Measurements from ENCODE around the gene LSM12. TPM values are rescaled to one million over a fixed set of nuclear protein-coding genes. Genes with fewer than 3 reads are reported as not detected.
A peak's percentile ranks its signal among the peaks of the same experiment; 100 is the strongest.
"Not testable (repeated sequence)": the region's sequence is repeated elsewhere in the genome, so short reads cannot be mapped to it uniquely, and the experiment has no call there.

The LSM12 gene
- total RNA-seq, 2 donors from 2014 or later, result 46.0 to 52.8 TPM

DNA sequence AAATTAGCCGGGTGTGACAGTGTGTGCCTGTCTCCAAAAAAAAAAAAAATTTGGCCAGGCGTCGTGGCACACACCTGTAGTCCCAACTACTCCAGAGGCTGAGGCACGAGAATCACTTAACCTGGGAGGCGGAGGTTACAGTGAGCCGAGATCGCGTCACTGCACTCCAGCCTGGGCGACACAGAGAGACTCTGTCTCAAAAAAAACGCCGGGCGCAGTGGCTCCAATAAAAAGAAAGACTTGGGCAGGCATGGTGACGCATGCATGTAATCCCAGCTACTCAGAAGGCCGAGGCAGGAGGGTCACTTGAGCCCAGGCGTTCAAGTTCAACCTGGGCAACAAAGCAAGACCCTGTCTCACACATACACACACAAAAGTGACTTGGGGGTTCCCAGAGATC, 3.6 kb downstream of the LSM12 start:
- no peak for DNase-seq
- Mint-ChIP-seq H3K4me1 (ENCODE audit: low read depth) (peaks cover 45% of the 10 kb centered on the region), H3K36me3 (ENCODE audit: insufficient read depth in 2 of 2) (peaks cover 11 to 34% of the 10 kb centered on the region in 2 donors), H3K9me3 (no peaks in the 10 kb centered on the region), H3K27ac (no peak overlapping the region), H3K4me3 (peak overlapping the region in 1 of 2 donors; percentile 42), H3K27me3 (ENCODE audit: low read depth) (no peaks in the 10 kb centered on the region)
- no peak for ATAC-seq (replicated peaks in 1 of 2)

DNA sequence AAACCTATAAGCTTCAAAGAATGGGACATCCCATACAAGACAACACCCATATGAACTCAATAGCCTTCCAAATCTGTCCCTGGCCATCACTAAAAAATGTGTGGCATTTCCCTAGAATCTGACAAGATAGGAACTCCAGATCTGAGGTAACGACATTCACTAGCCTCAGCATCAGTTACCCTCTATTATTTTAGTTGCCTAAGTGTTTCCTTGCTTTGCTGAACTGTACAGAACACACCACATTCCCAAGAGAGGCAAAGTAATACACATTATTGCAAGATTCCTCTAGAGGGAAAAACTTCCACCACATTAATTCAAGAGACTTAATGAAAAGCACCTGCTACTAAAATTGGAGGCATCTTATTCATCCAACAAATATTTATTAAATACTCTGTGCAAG, 5.0 kb downstream of the LSM12 start:
- no peaks in the 10 kb centered on the region for H3K27me3 Mint-ChIP-seq (ENCODE audit: low read depth)
- peaks cover 38% of the 10 kb centered on the region for H3K4me1 Mint-ChIP-seq (ENCODE audit: low read depth)
- peak overlapping the region; percentile 51 for H3K27ac Mint-ChIP-seq
- no peaks in the 10 kb centered on the region for H3K9me3 Mint-ChIP-seq
- H3K4me3 Mint-ChIP-seq, result no peak overlapping the region
- DNase-seq (no peak), ATAC-seq (replicated peaks in 1 of 2) (no peak)
- peaks cover 11 to 35% of the 10 kb centered on the region in 2 donors for H3K36me3 Mint-ChIP-seq (ENCODE audit: insufficient read depth in 2 of 2)

GRCh38 chr17:44059101-44059892, 7.2 kb downstream of the LSM12 start:
- Mint-ChIP-seq H3K4me3 (no peak overlapping the region), H3K9me3 (no peaks in the 10 kb centered on the region), H3K36me3 (ENCODE audit: insufficient read depth in 2 of 2) (peaks cover 7 to 38% of the 10 kb centered on the region in 2 donors), H3K27ac (no peak overlapping the region), H3K4me1 (ENCODE audit: low read depth) (peaks cover 28% of the 10 kb centered on the region), H3K27me3 (ENCODE audit: low read depth) (no peaks in the 10 kb centered on the region)
- no peak for DNase-seq
- no peak for ATAC-seq (replicated peaks in 1 of 2)

DNA sequence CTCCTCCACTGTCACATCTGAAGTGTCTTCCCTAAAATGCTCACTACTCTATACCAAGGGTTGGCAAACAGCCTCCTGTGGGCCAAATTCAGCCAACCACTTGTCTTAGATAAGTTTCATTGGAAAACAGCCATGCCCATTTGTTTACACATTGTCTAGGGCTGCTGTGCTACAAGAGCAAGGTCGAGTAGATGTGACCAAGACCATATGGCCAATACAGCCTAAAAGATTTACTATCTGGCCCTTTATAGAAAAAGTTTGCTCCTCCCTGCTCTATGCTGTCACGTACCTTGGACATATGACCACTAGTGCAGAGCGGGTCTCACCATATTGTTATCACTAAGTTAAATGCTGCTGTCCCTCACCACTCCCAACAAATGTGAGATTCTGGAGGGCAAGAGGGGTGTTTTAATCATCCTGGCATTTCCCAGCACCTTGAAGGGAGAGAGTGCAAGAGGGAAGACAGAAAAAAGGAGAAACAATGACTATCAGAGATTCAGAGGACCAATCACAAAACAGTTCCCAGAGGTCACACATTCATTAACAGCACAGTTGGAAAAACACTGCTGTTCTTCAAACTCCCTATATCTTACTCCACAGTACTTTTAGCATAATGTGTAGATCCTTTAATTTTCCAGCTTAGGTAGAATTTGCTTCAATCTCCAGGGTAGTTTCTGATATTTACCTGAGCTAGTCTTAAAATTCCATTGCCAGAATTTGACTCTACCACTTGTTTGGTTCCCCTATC, 13.2 kb downstream of the LSM12 start:
- no peak overlapping the region for H3K4me3 Mint-ChIP-seq
- peak overlapping the region; percentile 16 for H3K27ac Mint-ChIP-seq
- peaks cover 5 to 24% of the 10 kb centered on the region in 2 donors for H3K36me3 Mint-ChIP-seq (ENCODE audit: insufficient read depth in 2 of 2)

DNA sequence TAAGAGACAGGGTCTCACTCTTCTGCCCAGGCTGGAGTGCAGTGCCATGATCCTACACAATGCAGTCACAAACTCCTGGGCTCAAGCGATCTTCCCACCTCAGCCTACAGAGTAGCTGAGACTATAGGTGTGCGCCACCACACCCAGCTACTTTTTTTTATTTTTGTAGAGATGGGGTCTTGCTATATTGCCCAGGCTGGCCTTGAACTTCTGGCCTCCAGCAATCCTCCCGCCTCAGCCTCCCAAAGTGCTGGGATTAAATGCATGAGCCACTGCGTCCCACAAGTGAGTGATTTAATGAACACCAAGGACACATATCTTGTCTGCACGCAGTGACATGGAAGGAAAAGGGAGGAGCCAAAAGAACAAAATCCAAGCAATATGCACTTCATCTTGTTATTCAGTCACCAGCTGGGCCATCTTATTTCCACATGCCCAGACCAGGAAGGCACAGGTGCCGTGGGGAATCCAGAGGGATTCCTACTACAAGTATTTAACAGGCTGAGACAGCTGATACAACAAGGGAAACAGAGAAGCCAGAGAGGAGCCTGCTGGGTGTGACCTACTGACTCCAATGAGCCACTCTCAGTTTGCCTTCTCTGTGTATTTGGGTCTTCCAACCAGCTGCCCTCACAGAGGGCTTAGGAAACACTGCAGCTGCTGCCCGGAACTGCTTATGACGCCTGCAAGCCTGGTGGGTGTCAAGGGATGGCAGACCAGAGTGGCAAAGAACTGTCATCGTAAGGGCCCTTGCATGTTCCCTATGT, 17.0 kb downstream of the LSM12 start:
- no peak for DNase-seq
- Mint-ChIP-seq H3K4me1 (ENCODE audit: low read depth) (no peaks in the 10 kb centered on the region), H3K4me3 (no peak overlapping the region), H3K27me3 (ENCODE audit: low read depth) (no peaks in the 10 kb centered on the region), H3K27ac (no peak overlapping the region), H3K36me3 (ENCODE audit: insufficient read depth in 2 of 2) (peaks cover 7 to 28% of the 10 kb centered on the region in 2 donors), H3K9me3 (no peaks in the 10 kb centered on the region)
- no peak for ATAC-seq (replicated peaks in 1 of 2)

More for the DNA sequence above, 13.2 kb downstream of the LSM12 start:
- ATAC-seq (replicated peaks in 1 of 2), result no peak
- H3K9me3 Mint-ChIP-seq, result no peaks in the 10 kb centered on the region
- DNase-seq, result no peak
- no peaks in the 10 kb centered on the region for H3K27me3 Mint-ChIP-seq (ENCODE audit: low read depth)
- no peaks in the 10 kb centered on the region for H3K4me1 Mint-ChIP-seq (ENCODE audit: low read depth)

DNA sequence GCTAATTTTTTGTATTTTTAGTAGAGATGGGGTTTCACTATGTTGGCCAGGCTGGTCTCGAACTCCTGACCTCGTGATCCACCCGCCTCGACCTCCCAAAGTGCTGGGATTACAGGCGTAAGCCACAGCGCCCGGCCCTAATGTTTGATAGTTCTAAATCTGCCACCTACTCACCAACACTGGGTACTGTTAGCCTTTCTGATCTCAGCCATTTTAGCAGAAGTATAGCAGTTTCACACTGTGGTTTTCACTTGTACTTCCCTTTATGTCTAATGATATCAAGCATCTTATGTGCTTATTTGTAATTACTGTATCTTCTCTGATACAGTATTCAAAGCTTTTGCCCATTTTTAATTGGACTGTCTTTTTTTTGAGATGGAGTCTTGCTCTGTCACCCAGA, 19.6 kb downstream of the LSM12 start:
- not testable (repeated sequence) for DNase-seq; ATAC-seq (replicated peaks in 1 of 2); H3K4me3 Mint-ChIP-seq; H3K4me1 Mint-ChIP-seq (ENCODE audit: low read depth); H3K27ac Mint-ChIP-seq; H3K27me3 Mint-ChIP-seq (ENCODE audit: low read depth); H3K9me3 Mint-ChIP-seq
- peaks cover 2 to 14% of the 10 kb centered on the region in 2 donors for H3K36me3 Mint-ChIP-seq (ENCODE audit: insufficient read depth in 2 of 2)

DNA sequence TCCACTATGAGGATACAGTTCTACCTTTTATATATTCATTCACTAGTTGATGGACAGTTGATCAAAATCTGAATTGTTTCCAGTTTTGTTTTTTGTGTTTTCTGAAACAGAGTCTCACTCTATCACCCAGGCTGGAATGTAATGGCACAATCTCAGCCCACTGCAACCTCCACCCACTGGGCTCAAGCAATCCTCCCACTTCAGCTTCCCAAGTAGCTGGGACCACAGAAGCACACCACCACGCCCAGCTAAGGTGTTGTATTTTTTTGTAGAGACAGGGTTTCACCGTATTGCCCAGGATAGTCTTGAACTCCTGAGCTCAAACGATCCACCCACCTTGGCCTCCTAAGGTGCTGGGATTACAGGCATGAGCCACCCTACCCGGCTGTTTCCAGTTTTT, 21.0 kb downstream of the LSM12 start:
- ATAC-seq (replicated peaks in 1 of 2), result no peak
- no peak overlapping the region for H3K4me3 Mint-ChIP-seq

GRCh38 chr17:44044071-44044470, 22.4 kb downstream of the LSM12 start:
- ATAC-seq (replicated peaks in 1 of 2), result no peak
- Mint-ChIP-seq H3K9me3 (no peaks in the 10 kb centered on the region), H3K27ac (peak overlapping the region; percentile 33), H3K27me3 (ENCODE audit: low read depth) (no peaks in the 10 kb centered on the region), H3K4me3 (no peak overlapping the region), H3K36me3 (ENCODE audit: insufficient read depth in 2 of 2) (peaks cover 7 to 13% of the 10 kb centered on the region in 2 donors), H3K4me1 (ENCODE audit: low read depth) (peaks cover 8% of the 10 kb centered on the region)
- no peak for DNase-seq

More for the DNA sequence above, 21.0 kb downstream of the LSM12 start:
- H3K27me3 Mint-ChIP-seq (ENCODE audit: low read depth), result no peaks in the 10 kb centered on the region
- no peaks in the 10 kb centered on the region for H3K9me3 Mint-ChIP-seq
- H3K27ac Mint-ChIP-seq, result no peak overlapping the region
- DNase-seq, result no peak
- H3K4me1 Mint-ChIP-seq (ENCODE audit: low read depth), result peaks cover 8% of the 10 kb centered on the region
- peaks cover 5 to 13% of the 10 kb centered on the region in 2 donors for H3K36me3 Mint-ChIP-seq (ENCODE audit: insufficient read depth in 2 of 2)

- Mint-ChIP-seq H3K27me3 (ENCODE audit: low read depth) (no peaks in the 10 kb centered on the region), H3K9me3 (no peaks in the 10 kb centered on the region), H3K4me3 (no peak overlapping the region), H3K4me1 (ENCODE audit: low read depth) (peaks cover 8% of the 10 kb centered on the region), H3K36me3 (ENCODE audit: insufficient read depth in 2 of 2) (peaks cover 7 to 15% of the 10 kb centered on the region in 2 donors), H3K27ac (no peak overlapping the region)
- DNase-seq, result no peak
- no peak for ATAC-seq (replicated peaks in 1 of 2)
Measured at GRCh38 chr17:44043272-44043696, 23.2 kb downstream of the LSM12 start.

GRCh38 chr17:44039829-44040635, 26.4 kb downstream of the LSM12 start:
- no peak for ATAC-seq (replicated peaks in 1 of 2)

DNA sequence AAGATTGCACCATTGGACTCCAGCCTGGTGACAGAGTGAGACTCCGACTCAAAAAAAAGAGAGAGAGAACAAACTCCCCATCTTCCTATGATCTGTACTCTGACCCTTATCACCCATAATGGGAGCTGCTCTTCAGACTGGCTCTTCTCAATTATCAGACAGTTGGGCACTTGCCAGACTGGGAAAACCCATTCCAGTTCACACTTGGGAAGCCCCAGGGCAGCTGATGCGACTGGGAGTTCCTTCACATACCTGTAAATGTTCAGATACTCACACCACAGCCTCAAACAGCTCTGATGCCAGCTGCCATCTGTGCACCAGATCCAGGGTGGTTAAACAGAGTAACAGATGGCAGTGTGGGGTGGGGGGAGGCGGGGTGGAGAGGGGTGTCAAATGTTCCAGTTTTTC, 27.9 kb downstream of the LSM12 start:
- H3K4me1 Mint-ChIP-seq (ENCODE audit: low read depth), result peaks cover 13% of the 10 kb centered on the region
- ATAC-seq (replicated peaks in 1 of 2) (no peak), DNase-seq (no peak)
- H3K36me3 Mint-ChIP-seq (ENCODE audit: insufficient read depth in 2 of 2), result peaks cover 11 to 29% of the 10 kb centered on the region in 2 donors
- H3K4me3 Mint-ChIP-seq, result no peak overlapping the region
- H3K9me3 Mint-ChIP-seq, result no peaks in the 10 kb centered on the region
- no peaks in the 10 kb centered on the region for H3K27me3 Mint-ChIP-seq (ENCODE audit: low read depth)
- no peak overlapping the region for H3K27ac Mint-ChIP-seq

More at GRCh38 chr17:44039829-44040635, 26.4 kb downstream of the LSM12 start:
- Mint-ChIP-seq H3K36me3 (ENCODE audit: insufficient read depth in 2 of 2) (peaks cover 6 to 21% of the 10 kb centered on the region in 2 donors), H3K27ac (peak overlapping the region; percentile 68), H3K9me3 (no peaks in the 10 kb centered on the region), H3K4me1 (ENCODE audit: low read depth) (peaks cover 8% of the 10 kb centered on the region), H3K27me3 (ENCODE audit: low read depth) (no peaks in the 10 kb centered on the region), H3K4me3 (no peak overlapping the region)
- DNase-seq, result no peak

- ATAC-seq (replicated peaks in 1 of 2) (no peak), DNase-seq (no peak)
- H3K36me3 Mint-ChIP-seq (ENCODE audit: insufficient read depth in 2 of 2), result peaks cover 11 to 33% of the 10 kb centered on the region in 2 donors
- no peak overlapping the region for H3K27ac Mint-ChIP-seq
- H3K27me3 Mint-ChIP-seq (ENCODE audit: low read depth), result no peaks in the 10 kb centered on the region
- peaks cover 13% of the 10 kb centered on the region for H3K4me1 Mint-ChIP-seq (ENCODE audit: low read depth)
- H3K9me3 Mint-ChIP-seq, result no peaks in the 10 kb centered on the region
- no peak overlapping the region for H3K4me3 Mint-ChIP-seq
Measured at GRCh38 chr17:44037471-44037870, 29.0 kb downstream of the LSM12 start.
